ENCODE results near the gene TAF3.

GRCh38 chr10:8047452-8048280, 229.4 kb downstream of the TAF3 start:
- TF ChIP-seq CTCF (IDR thresholded peaks at IDR 0.05) (no peak), EZH2 (IDR thresholded peaks at IDR 0.05; ENCODE audit: borderline replicate concordance, insufficient read depth, low read depth, low read length, poor library complexity, severe bottlenecking) (no peak)
